ENCODE results near the gene PSMD4. TPM values are rescaled to one million over a fixed set of nuclear protein-coding genes. Genes with fewer than 3 reads are reported as not detected.
A peak's percentile ranks its signal among the peaks of the same experiment; 100 is the strongest.

The PSMD4 gene
- total RNA-seq, 3 donors from 2014 or later: 90.2 to 150 (median 95.1) TPM

DNA sequence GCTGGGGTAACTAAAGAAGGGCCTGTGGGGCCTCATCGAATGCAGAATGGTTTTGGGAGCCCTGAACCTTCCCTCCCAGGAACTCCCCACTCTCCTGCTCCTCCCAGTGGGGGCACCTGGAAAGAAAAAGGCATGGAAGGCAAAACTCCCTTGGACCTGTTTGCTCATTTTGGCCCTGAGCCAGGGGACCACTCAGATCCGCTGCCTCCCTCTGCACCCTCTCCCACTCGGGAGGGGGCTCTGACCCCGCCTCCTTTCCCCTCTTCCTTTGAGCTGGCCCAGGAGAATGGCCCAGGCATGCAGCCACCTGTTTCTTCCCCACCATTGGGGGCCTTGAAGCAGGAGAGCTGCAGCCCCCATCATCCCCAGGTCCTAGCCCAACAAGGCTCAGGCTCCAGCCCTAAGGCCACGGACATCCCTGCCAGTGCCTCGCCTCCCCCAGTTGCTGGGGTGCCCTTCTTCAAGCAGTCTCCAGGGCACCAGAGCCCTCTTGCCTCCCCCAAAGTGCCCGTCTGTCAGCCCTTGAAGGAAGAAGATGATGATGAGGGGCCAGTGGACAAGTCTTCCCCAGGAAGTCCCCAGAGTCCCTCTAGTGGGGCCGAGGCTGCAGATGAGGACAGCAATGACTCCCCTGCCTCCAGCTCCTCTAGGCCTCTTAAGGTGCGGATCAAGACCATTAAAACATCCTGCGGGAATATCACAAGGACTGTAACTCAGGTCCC is 32.2 kb downstream of the PSMD4 start:
- no peak overlapping the region for H3K4me3 ChIP-seq
- intact Hi-C loops (cut with DNase I, micrococcal nuclease): no loop called here
- TF ChIP-seq, protein P1, sequence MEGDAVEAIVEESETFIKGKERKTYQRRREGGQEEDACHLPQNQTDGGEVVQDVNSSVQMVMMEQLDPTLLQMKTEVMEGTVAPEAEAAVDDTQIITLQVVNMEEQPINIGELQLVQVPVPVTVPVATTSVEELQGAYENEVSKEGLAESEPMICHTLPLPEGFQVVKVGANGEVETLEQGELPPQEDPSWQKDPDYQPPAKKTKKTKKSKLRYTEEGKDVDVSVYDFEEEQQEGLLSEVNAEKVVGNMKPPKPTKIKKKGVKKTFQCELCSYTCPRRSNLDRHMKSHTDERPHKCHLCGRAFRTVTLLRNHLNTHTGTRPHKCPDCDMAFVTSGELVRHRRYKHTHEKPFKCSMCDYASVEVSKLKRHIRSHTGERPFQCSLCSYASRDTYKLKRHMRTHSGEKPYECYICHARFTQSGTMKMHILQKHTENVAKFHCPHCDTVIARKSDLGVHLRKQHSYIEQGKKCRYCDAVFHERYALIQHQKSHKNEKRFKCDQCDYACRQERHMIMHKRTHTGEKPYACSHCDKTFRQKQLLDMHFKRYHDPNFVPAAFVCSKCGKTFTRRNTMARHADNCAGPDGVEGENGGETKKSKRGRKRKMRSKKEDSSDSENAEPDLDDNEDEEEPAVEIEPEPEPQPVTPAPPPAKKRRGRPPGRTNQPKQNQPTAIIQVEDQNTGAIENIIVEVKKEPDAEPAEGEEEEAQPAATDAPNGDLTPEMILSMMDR (IDR thresholded peaks at IDR 0.05): no peak
- DNase-seq: no peak
- no peaks in the 10 kb centered on the region for H3K4me1 ChIP-seq (ENCODE audit: low read depth)
- ATAC-seq: no peak
- H3K9me3 ChIP-seq: no peaks in the 10 kb centered on the region
- peaks cover 3% of the 10 kb centered on the region for H3K36me3 ChIP-seq (ENCODE audit: low read depth)

DNA sequence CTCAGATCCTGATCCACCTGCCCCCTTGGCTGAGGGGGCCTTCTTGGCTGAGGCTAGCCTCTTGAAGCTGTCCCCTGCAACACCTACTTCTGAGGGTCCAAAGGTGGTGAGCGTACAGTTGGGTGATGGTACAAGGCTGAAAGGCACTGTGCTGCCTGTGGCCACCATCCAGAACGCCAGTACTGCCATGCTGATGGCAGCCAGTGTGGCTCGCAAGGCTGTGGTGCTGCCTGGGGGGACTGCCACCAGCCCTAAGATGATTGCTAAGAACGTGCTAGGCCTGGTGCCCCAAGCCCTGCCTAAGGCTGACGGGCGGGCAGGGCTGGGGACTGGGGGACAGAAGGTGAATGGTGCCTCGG is 32.8 kb downstream of the PSMD4 start:
- intact Hi-C loops (cut with DNase I, micrococcal nuclease): no loop called here
- Histone ChIP-seq H3K4me3 (no peak overlapping the region), H3K9me3 (no peaks in the 10 kb centered on the region), H3K36me3 (ENCODE audit: low read depth) (peaks cover 3% of the 10 kb centered on the region), H3K4me1 (ENCODE audit: low read depth) (no peaks in the 10 kb centered on the region)
- ATAC-seq (no peak), DNase-seq (no peak)
- TF ChIP-seq, protein P1 (IDR thresholded peaks at IDR 0.05): no peak

DNA sequence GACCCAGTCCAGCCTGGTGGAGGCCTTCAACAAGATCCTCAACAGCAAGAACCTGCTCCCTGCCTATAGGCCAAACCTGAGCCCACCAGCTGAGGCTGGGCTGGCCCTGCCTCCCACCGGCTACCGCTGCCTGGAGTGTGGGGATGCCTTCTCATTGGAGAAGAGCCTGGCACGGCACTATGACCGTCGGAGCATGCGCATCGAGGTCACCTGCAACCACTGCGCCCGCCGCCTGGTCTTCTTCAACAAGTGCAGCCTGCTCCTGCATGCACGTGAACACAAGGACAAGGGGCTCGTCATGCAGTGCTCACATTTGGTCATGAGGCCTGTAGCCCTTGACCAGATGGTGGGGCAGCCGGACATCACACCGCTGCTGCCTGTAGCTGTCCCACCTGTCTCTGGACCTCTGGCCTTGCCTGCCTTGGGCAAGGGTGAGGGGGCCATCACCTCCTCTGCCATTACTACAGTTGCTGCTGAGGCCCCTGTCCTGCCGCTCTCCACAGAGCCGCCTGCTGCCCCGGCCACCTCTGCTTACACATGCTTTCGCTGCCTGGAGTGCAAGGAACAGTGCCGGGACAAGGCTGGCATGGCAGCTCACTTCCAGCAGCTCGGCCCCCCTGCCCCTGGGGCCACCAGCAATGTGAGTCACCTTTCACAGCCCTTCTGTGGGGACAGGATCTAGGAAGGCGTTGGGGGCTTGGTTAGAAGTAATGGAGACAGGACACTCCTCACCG is 33.4 kb downstream of the PSMD4 start:
- ATAC-seq (no peak), DNase-seq (peak in 1 of 3 donors; percentile 37)
- intact Hi-C loops (cut with DNase I, micrococcal nuclease): no loop called here
- Histone ChIP-seq H3K36me3 (ENCODE audit: low read depth) (peaks cover 3% of the 10 kb centered on the region), H3K4me3 (no peak overlapping the region), H3K4me1 (ENCODE audit: low read depth) (no peaks in the 10 kb centered on the region), H3K9me3 (no peaks in the 10 kb centered on the region)
- TF ChIP-seq, protein P1 (IDR thresholded peaks at IDR 0.05): no peak

DNA sequence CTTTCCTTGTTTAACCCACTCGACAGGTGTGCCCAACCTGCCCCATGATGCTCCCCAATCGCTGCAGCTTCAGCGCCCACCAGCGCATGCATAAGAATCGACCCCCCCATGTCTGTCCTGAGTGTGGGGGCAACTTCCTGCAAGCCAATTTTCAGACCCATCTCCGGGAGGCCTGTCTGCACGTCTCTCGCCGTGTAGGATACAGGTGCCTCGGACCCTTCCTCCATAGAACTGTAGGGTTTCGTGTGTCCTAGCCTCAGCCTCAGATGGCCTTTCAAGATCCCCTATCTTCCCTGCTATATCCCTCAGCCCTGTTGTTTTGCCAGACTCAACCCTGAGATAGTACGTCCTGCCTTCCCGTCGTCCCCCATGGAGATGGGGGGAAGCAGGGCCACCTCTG is 34.0 kb downstream of the PSMD4 start:
- H3K36me3 ChIP-seq (ENCODE audit: low read depth): peaks cover 3% of the 10 kb centered on the region
- ATAC-seq: no peak
- TF ChIP-seq, protein P1 (IDR thresholded peaks at IDR 0.05): no peak
- H3K4me1 ChIP-seq (ENCODE audit: low read depth): no peaks in the 10 kb centered on the region
- no peak for DNase-seq
- H3K4me3 ChIP-seq: no peak overlapping the region
- no peaks in the 10 kb centered on the region for H3K9me3 ChIP-seq
- intact Hi-C loops (cut with DNase I, micrococcal nuclease): no loop called here

DNA sequence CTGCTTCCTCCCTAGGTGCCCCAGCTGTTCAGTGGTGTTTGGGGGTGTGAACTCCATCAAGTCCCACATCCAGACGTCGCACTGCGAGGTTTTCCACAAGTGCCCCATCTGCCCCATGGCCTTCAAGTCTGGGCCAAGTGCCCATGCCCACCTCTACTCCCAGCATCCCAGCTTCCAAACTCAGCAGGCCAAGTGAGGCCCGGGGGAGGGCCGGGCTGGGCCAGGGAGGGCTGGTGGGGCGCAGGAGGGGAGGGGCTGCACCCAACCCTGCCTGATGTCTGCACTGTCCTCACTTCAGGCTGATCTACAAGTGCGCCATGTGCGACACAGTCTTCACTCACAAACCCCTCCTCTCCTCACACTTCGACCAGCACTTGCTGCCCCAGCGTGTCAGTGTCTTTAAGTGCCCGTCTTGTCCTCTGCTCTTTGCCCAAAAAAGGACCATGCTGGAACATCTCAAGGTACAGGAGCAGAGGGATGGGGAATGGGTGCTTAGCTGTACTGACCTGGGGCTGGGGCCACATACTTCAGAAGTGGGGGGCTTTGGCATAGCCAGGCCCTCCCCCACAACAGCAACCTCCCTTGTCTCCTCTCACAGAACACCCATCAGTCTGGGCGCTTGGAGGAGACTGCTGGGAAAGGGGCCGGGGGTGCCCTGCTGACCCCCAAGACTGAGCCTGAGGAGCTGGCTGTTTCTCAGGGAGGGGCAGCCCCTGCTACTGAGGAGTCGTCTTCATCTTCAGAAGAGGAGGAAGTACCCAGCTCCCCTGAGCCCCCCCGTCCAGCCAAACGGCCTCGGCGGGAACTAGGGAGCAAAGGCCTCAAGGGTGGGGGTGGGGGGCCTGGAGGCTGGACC is 34.8 kb downstream of the PSMD4 start:
- TF ChIP-seq, protein P1 (IDR thresholded peaks at IDR 0.05): no peak
- Histone ChIP-seq H3K36me3 (ENCODE audit: low read depth) (peaks cover 6% of the 10 kb centered on the region), H3K9me3 (no peaks in the 10 kb centered on the region), H3K4me3 (no peak overlapping the region), H3K4me1 (ENCODE audit: low read depth) (no peaks in the 10 kb centered on the region)
- DNase-seq (peak in 1 of 3 donors; percentile 34), ATAC-seq (no peak)
- intact Hi-C loops (cut with DNase I, micrococcal nuclease): no loop called here
